Measurements from ENCODE around the gene DENND4B. TPM values are rescaled to one million over a fixed set of nuclear protein-coding genes. Genes with fewer than 3 reads are reported as not detected.

The DENND4B gene
- total and polyA plus RNA-seq, 2 experiments from 2014 or later, result 42.3 to 48.1 TPM

DNA sequence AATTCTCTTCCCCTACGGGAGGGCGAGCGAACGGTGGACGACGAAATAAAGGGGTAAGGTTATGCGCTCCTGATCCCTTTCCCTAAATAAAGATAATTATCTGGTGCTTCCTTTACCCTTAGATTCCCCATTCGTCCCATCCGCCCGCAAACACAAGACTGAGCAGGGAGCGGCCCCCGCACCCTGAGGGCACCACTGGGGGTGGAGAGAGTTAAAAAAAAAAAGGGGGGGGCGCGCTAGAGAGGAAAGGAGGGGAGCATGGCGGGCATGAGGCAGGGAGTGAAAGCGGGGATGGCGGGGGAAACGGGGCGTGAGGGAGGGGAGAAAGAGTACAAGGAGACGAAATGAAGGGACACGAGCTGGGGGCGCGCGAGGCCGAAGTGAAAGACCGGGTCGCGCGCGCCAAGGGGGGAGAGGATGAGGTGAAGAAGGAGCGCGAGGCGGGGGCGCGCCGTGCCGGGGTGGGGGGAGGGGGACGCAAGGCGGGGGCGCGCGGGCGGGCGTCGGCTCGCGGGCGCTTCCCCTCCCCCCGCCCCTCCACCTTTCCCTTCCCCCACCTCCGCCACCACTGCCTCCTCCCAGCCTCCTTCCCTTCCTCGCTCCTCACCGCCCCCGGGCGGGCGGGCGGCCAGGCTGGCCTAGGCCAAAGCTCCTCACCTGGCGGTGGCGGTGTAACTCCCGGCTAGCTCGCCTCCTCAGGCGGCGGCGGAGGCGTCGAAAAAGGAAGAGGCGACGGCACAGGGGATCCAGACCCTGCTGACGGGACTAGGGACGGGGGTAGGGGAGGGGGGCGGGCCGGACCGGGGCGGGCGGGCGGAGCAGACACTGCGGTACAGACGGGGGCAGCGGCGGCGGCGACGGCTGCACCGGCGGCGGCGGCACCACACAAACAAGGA lies 24.2 kb downstream of the DENND4B start:
- DNase-seq (ENCODE audit: low read depth in 1 of 2, low spot score in 1 of 2), result no peak
- peak overlapping the region; percentile 92 for H3K27ac ChIP-seq
- H3K4me3 ChIP-seq, result peak overlapping the region; percentile 66
- no peak for TF ChIP-seq CTCF (IDR thresholded peaks at IDR 0.05; ENCODE audit: low read depth, low read length)
- H3K4me1 ChIP-seq (ENCODE audit: low read depth), result peaks cover 30% of the 10 kb centered on the region
- H3K9me3 ChIP-seq (ENCODE audit: low read depth), result no peaks in the 10 kb centered on the region
- H3K36me3 ChIP-seq, result no peaks in the 10 kb centered on the region
- H3K27me3 ChIP-seq, result no peaks in the 10 kb centered on the region

DNA sequence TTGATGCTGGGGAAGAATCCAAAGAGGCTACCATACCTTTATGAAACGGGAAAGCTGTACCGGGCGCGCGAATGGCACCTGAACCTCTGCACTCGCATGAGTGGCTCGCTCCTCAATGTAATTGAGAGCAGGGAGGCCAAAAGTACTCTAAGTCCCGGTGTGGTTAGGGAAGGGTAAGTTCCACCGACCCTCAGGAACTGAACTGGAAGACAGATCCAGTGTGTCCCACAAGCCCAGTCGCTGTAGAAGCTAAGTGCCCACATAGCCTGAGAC lies 24.8 kb downstream of the DENND4B start:
- Histone ChIP-seq H3K27me3 (no peaks in the 10 kb centered on the region), H3K4me1 (ENCODE audit: low read depth) (peaks cover 30% of the 10 kb centered on the region), H3K4me3 (peak overlapping the region; percentile 66), H3K9me3 (ENCODE audit: low read depth) (no peaks in the 10 kb centered on the region), H3K27ac (peak overlapping the region; percentile 92), H3K36me3 (no peaks in the 10 kb centered on the region)
- TF ChIP-seq CTCF (IDR thresholded peaks at IDR 0.05; ENCODE audit: low read depth, low read length), result no peak
- DNase-seq (ENCODE audit: low read depth in 1 of 2, low spot score in 1 of 2), result peak in 1 of 2 donors; percentile 37

DNA sequence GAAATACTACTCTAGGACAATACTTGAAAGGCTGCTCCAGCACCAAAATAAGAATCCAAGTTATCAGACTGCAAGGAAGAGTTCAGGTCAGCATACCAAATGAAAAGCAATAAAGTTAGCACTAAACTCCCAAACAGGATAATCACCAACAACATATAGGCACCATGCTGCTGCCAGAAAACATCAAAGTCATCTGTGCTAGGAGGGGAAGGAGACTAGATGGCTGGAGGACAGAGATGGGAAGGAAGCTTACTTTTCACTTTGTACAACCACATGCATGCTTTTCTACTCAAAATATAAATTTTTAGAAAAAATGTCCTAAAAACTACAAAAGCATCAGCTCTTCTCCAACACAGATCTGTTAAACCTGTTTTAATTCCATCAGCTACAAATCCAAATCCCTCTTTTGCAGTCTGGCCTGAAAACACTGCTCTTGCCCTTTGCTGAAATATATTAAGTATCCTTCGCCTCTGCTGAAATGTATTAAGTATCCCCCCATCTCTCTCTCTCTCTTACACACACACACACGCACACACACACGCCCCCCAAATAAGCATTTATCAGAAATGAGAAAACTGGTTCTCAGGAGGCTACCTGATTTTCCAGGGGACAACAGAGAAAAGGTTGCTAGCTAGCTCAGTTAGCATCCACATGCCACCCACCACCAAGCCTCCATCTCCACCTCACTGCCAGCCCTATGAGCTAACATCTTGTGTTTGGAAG lies 25.3 kb downstream of the DENND4B start:
- peaks cover 30% of the 10 kb centered on the region for H3K4me1 ChIP-seq (ENCODE audit: low read depth)
- no peak for TF ChIP-seq CTCF (IDR thresholded peaks at IDR 0.05; ENCODE audit: low read depth, low read length)
- DNase-seq (ENCODE audit: low read depth in 1 of 2, low spot score in 1 of 2), result no peak
- H3K27me3 ChIP-seq, result no peaks in the 10 kb centered on the region
- H3K27ac ChIP-seq, result peak overlapping the region; percentile 92
- peak overlapping the region; percentile 66 for H3K4me3 ChIP-seq
- H3K36me3 ChIP-seq, result no peaks in the 10 kb centered on the region
- H3K9me3 ChIP-seq (ENCODE audit: low read depth), result no peaks in the 10 kb centered on the region

GRCh38 chr1:153919876-153920852 lies 26.4 kb downstream of the DENND4B start:
- H3K4me3 ChIP-seq, result peak overlapping the region; percentile 66

More at GRCh38 chr1:153919876-153920852, 26.4 kb downstream of the DENND4B start:
- peak; percentile 31 for TF ChIP-seq CTCF (IDR thresholded peaks at IDR 0.05; ENCODE audit: low read depth, low read length)
- no peaks in the 10 kb centered on the region for H3K27me3 ChIP-seq
- peak overlapping the region; percentile 92 for H3K27ac ChIP-seq
- H3K9me3 ChIP-seq (ENCODE audit: low read depth), result no peaks in the 10 kb centered on the region
- DNase-seq (ENCODE audit: low read depth in 1 of 2, low spot score in 1 of 2), result peak; percentile 32 to 71
- peaks cover 30% of the 10 kb centered on the region for H3K4me1 ChIP-seq (ENCODE audit: low read depth)
- no peaks in the 10 kb centered on the region for H3K36me3 ChIP-seq

All from cardiac muscle cell (in vitro differentiated cells and primary cell).